ENCODE data around the gene PKLR. TPM values are rescaled to one million over a fixed set of nuclear protein-coding genes. Genes with fewer than 3 reads are reported as not detected.

Gene PKLR
- total RNA-seq, 1 experiment from 2014 or later: not detected

DNA sequence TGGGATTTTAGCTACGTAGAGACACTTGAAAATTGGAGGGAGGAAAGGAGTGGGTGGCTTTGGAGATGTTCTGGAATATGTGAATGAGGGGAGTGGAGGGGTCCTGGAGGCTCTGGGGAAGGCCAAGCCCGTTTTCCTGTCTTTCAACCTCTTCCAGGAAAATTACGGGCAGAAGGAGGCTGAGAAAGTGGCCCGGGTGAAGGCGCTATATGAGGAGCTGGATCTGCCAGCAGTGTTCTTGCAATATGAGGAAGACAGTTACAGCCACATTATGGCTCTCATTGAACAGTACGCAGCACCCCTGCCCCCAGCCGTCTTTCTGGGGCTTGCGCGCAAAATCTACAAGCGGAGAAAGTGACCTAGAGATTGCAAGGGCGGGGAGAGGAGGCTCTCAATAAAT lies 19.0 kb upstream of the PKLR start:
- H2AK5ac ChIP-seq (ENCODE audit: insufficient read length, low read length): no peak overlapping the region
- H3K4me2 ChIP-seq (ENCODE audit: insufficient read depth, insufficient read length, low read length): peak overlapping the region; percentile 68
- no peak overlapping the region for H3K27ac ChIP-seq (ENCODE audit: insufficient read length, low read depth, low read length)
- no peak overlapping the region for H3K23ac ChIP-seq (ENCODE audit: insufficient read length, low read depth, low read length)
- H4K5ac ChIP-seq (ENCODE audit: insufficient read length, low read depth, low read length): no peak overlapping the region
- H4K91ac ChIP-seq (ENCODE audit: insufficient read length, low read depth, low read length): no peak overlapping the region
- no peak overlapping the region for H2BK120ac ChIP-seq (ENCODE audit: low read depth, low read length, poor library complexity, severe bottlenecking)
- H4K8ac ChIP-seq (replicated peaks; ENCODE audit: insufficient read length, low read depth, low read length): no peak overlapping the region
- no peak overlapping the region for H2BK5ac ChIP-seq (ENCODE audit: insufficient read length, low read length)
- H3K4me1 Mint-ChIP-seq: peaks cover 31 to 33% of the 10 kb centered on the region in 2 experiments
- H4K20me1 ChIP-seq (ENCODE audit: control insufficient read depth, insufficient read depth, insufficient read length): no peaks in the 10 kb centered on the region
- H3K23me2 ChIP-seq (ENCODE audit: insufficient read length, low read depth, low read length, poor library complexity, severe bottlenecking): peaks cover 31% of the 10 kb centered on the region
- no peak overlapping the region for H3K9ac ChIP-seq (ENCODE audit: extremely low read depth, insufficient read length, low read length)
- H3K36me3 Mint-ChIP-seq (ENCODE audit: insufficient read depth in 1 of 3, low read depth in 3 of 3): peaks cover 14 to 23% (median 19%) of the 10 kb centered on the region in 3 experiments; a peak in 6 of 7 replicates
- peaks cover 2% of the 10 kb centered on the region; the same call in 1 of the 2 replicates for H3K4me1 ChIP-seq (ENCODE audit: insufficient read depth, low read length)
- no peak overlapping the region for H3T11ph ChIP-seq (ENCODE audit: low read length)
- H3K4ac ChIP-seq (ENCODE audit: low read depth, low read length): no peak overlapping the region
- TF ChIP-seq, protein P1, sequence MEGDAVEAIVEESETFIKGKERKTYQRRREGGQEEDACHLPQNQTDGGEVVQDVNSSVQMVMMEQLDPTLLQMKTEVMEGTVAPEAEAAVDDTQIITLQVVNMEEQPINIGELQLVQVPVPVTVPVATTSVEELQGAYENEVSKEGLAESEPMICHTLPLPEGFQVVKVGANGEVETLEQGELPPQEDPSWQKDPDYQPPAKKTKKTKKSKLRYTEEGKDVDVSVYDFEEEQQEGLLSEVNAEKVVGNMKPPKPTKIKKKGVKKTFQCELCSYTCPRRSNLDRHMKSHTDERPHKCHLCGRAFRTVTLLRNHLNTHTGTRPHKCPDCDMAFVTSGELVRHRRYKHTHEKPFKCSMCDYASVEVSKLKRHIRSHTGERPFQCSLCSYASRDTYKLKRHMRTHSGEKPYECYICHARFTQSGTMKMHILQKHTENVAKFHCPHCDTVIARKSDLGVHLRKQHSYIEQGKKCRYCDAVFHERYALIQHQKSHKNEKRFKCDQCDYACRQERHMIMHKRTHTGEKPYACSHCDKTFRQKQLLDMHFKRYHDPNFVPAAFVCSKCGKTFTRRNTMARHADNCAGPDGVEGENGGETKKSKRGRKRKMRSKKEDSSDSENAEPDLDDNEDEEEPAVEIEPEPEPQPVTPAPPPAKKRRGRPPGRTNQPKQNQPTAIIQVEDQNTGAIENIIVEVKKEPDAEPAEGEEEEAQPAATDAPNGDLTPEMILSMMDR (conservative IDR thresholded peaks at IDR 0.05): no peak
- H2BK15ac ChIP-seq (ENCODE audit: low read depth, low read length): no peak overlapping the region
- no peak overlapping the region for H3K14ac ChIP-seq (ENCODE audit: insufficient read depth, low read length)
- no peaks in the 10 kb centered on the region; the same call in 1 of the 2 replicates for H3K27me3 Mint-ChIP-seq (ENCODE audit: low read depth)
- no CpG with 5 or more reads among the region's 11 CpGs for WGBS (ENCODE audit: extremely low coverage, insufficient read length, low lambda C conversion rate)
- no peak overlapping the region for H2BK20ac ChIP-seq (ENCODE audit: low read depth, low read length, poor library complexity, severe bottlenecking)
- H2AFZ ChIP-seq (ENCODE audit: low read length): no peak overlapping the region
- H3K79me1 ChIP-seq (ENCODE audit: insufficient read depth, low read depth, low read length, poor library complexity, severe bottlenecking): no peaks in the 10 kb centered on the region
- no peak overlapping the region for H3K56ac ChIP-seq (ENCODE audit: insufficient read length, low read depth, low read length)
- no peaks in the 10 kb centered on the region for H3K27me3 ChIP-seq (ENCODE audit: insufficient read depth, low read length)
- peak overlapping the region in 2 of 3 experiments; percentile 42 to 50; a peak in 2 of 7 replicates for H3K27ac Mint-ChIP-seq
- DNase-seq: no peak
- peak overlapping the region; percentile 86 to 93 for H3K4me3 Mint-ChIP-seq
- no peaks in the 10 kb centered on the region for H3K79me2 ChIP-seq (ENCODE audit: insufficient read depth, low read length)
- no peak overlapping the region for H2BK12ac ChIP-seq (ENCODE audit: insufficient read length, low read depth, low read length)
- H3K9me3 Mint-ChIP-seq: no peaks in the 10 kb centered on the region
- no peak overlapping the region for H3K18ac ChIP-seq (ENCODE audit: insufficient read length, low read depth, low read length)
- no peaks in the 10 kb centered on the region for H3K9me3 ChIP-seq (ENCODE audit: control insufficient read depth, low read depth, low read length)
